ENCODE measurements around the gene DLG2. TPM values are rescaled to one million over a fixed set of nuclear protein-coding genes. Genes with fewer than 3 reads are reported as not detected.

DLG2 gene
- total RNA-seq, 1 experiment from 2014 or later = 17.5 TPM

GRCh38 chr11:84642500-84642899, 984.6 kb downstream of the DLG2 start (continued):
- TF ChIP-seq ZNF281 (CRISPR knock-in tag; IDR thresholded peaks at IDR 0.05) (no peak), ZNF396 (CRISPR knock-in tag; IDR thresholded peaks at IDR 0.05; ENCODE audit: borderline replicate concordance) (no peak), GTF2I (CRISPR knock-in tag; conservative IDR thresholded peaks at IDR 0.05) (no peak), TCF7 (CRISPR knock-in tag; IDR thresholded peaks at IDR 0.05; ENCODE audit: low read depth) (no peak), TEAD4 (CRISPR knock-in tag; IDR thresholded peaks at IDR 0.05) (no peak), SP1 (CRISPR knock-in tag; conservative IDR thresholded peaks at IDR 0.05) (no peak), USF1 (CRISPR knock-in tag; IDR thresholded peaks at IDR 0.05) (no peak), ZBTB21 (CRISPR knock-in tag; IDR thresholded peaks at IDR 0.05; ENCODE audit: borderline replicate concordance) (no peak), CREB1 (CRISPR knock-in tag; IDR thresholded peaks at IDR 0.05) (no peak), ETV6 (CRISPR knock-in tag; IDR thresholded peaks at IDR 0.05) (no peak)

- no peak for DNase-seq (ENCODE audit: low spot score)
- Mint-ChIP-seq H3K4me3 (no peak overlapping the region), H3K9me3 (no peaks in the 10 kb centered on the region), H3K27ac (no peak overlapping the region), H3K36me3 (no peaks in the 10 kb centered on the region), H3K27me3 (ENCODE audit: low read depth) (no peaks in the 10 kb centered on the region), H3K4me1 (peaks cover 13% of the 10 kb centered on the region)
- CTCF ChIA-PET = no interaction called here
- ATAC-seq = no peak
- TF ChIP-seq EMX1 (CRISPR knock-in tag; IDR thresholded peaks at IDR 0.05) = no peak
- no peak for TF ChIP-seq ZNF281 (CRISPR knock-in tag; IDR thresholded peaks at IDR 0.05)
- TF ChIP-seq CTCF (IDR thresholded peaks at IDR 0.05) = no peak
- TF ChIP-seq PRDM15 (CRISPR knock-in tag; IDR thresholded peaks at IDR 0.05) = no peak
- POLR2A ChIA-PET = no interaction called here
Observed at GRCh38 chr11:84634309-84634708, 992.8 kb downstream of the DLG2 start.

Measured in WTC11 (cell line).